Tibial nerve (tissue), 4 donors: ENCODE measurements around the gene TUSC2. TPM values are rescaled to one million over a fixed set of nuclear protein-coding genes. Genes with fewer than 3 reads are reported as not detected.

ENCODE experiments used
- DNase-seq, 2 donors: peaks; one replicate each; pipeline ENCODE4 v3.0.0-alpha.2; 2019; ENCODE audit warnings: low spot score in 2 of 2
- H3K27ac ChIP-seq, 4 donors: fragments of 200-600 bp; sonication (generic) in 3 of 4; one replicate each; pipeline ENCODE4 v1.5.1; 2017 to 2019; ENCODE audit warnings: mild to moderate bottlenecking in 1 of 4
- H3K27me3 ChIP-seq, 2 donors: fragments of 200-600 bp; sonication (generic) in 1 of 2; one replicate each; pipeline versions ENCODE4 v1.5.1 to v1.6.0; 2017 to 2019
- H3K36me3 ChIP-seq, 3 donors: fragments of 200-600 bp; sonication (generic); one replicate each; pipeline ENCODE4 v1.5.1; 2018 to 2019
- H3K4me1 ChIP-seq, 4 donors: fragments of 200-600 bp; sonication (generic) in 3 of 4; one replicate each; pipeline ENCODE4 v1.5.1; 2017 to 2019
- H3K4me3 ChIP-seq, 4 donors: fragments of 200-600 bp; sonication (generic) in 3 of 4; one replicate each; pipeline ENCODE4 v1.5.1; 2017 to 2019; ENCODE audit warnings: mild to moderate bottlenecking in 1 of 4, moderate library complexity in 1 of 4
- H3K9me3 ChIP-seq, 4 donors: fragments of 200-600 bp; sonication (generic) in 3 of 4; one replicate each; pipeline ENCODE4 v1.5.1; 2017 to 2019
- CTCF ChIP-seq, 5 experiments: fragments of 200-600 bp in 3 of 5; fragments of 450-650 bp in 2 of 5; sonication (generic) in 3 of 5; IDR thresholded peaks; one replicate each; pipeline ENCODE4 v1.5.1; 2016 to 2019; ENCODE audit warnings: antibody characterized with exemption in 5 of 5, mild to moderate bottlenecking in 3 of 5, moderate library complexity in 2 of 5
- EP300 ChIP-seq, 2 donors: sonication (generic); formaldehyde crosslinking; IDR thresholded peaks; one replicate each; pipeline ENCODE4 v1.6.1; 2017; ENCODE audit warnings: antibody characterized with exemption in 2 of 2, mild to moderate bottlenecking in 1 of 2
- POLR2A ChIP-seq, 2 donors: fragments of 450-650 bp; IDR thresholded peaks; one replicate each; pipeline ENCODE4 v1.6.1; 2017; ENCODE audit warnings: antibody characterized with exemption in 2 of 2, mild to moderate bottlenecking in 2 of 2, moderate library complexity in 2 of 2
- WGBS, 2 donors: methylation state at CpG; one replicate each; pipeline ENCODE4 v1.1.5; 2018; 5-methylcytosine and 5-hydroxymethylcytosine counted together
- total RNA-seq, 4 donors: library from RNA; depleted of rRNA; stranded (reverse); fragments of >200 nt; gene quantifications; one replicate each; pipeline ENCODE4 v1.1.0, GENCODE V29; 2016

The TUSC2 gene
- total RNA-seq, 4 donors from 2014 or later = 19.0 to 31.9 (median 20.8) TPM

- Histone ChIP-seq H3K27me3 (no peaks in the 10 kb centered on the region), H3K4me3 (peak overlapping the region; percentile 82 to 98 (median 91)), H3K36me3 (peaks cover 0 to 43% (median 12%) of the 10 kb centered on the region in 3 donors), H3K9me3 (no peaks in the 10 kb centered on the region), H3K27ac (peak overlapping the region; percentile 69 to 97 (median 94)), H3K4me1 (peaks cover 8 to 50% (median 33%) of the 10 kb centered on the region in 4 donors)
- WGBS, 2 donors = 49 to 51% methylated on average over 22 to 23 of the region's 24 CpGs
- no peak for DNase-seq
- no peak for TF ChIP-seq POLR2A (IDR thresholded peaks at IDR 0.05)
- TF ChIP-seq EP300 (IDR thresholded peaks at IDR 0.05) = no peak
- TF ChIP-seq CTCF (IDR thresholded peaks at IDR 0.05) = no peak
Measured at GRCh38 chr3:50358355-50358910, 30.4 kb upstream of the TUSC2 start.

GRCh38 chr3:50357481-50357880, 29.5 kb upstream of the TUSC2 start:
- peak overlapping the region in 3 of 4 donors; percentile 33 to 97 (median 37) for H3K27ac ChIP-seq
- peaks cover 8 to 58% (median 33%) of the 10 kb centered on the region in 4 donors for H3K4me1 ChIP-seq
- peaks cover 0 to 51% (median 12%) of the 10 kb centered on the region in 3 donors for H3K36me3 ChIP-seq
- whole genome bisulfite sequencing, 2 donors = 63 to 64% methylated on average over 1 of the region's 1 CpG
- no peaks in the 10 kb centered on the region for H3K27me3 ChIP-seq
- TF ChIP-seq CTCF (IDR thresholded peaks at IDR 0.05) = no peak
- H3K4me3 ChIP-seq = peak overlapping the region in 3 of 4 donors; percentile 82 to 98 (median 93)
- no peak for DNase-seq
- H3K9me3 ChIP-seq = no peaks in the 10 kb centered on the region

- peaks cover 0 to 51% (median 12%) of the 10 kb centered on the region in 3 donors for H3K36me3 ChIP-seq
- H3K27me3 ChIP-seq = no peaks in the 10 kb centered on the region
- peak overlapping the region in 2 of 4 donors; percentile 24 to 97 for H3K27ac ChIP-seq
- TF ChIP-seq EP300 (IDR thresholded peaks at IDR 0.05) = no peak
- TF ChIP-seq POLR2A (IDR thresholded peaks at IDR 0.05) = no peak
- no peak for TF ChIP-seq CTCF (IDR thresholded peaks at IDR 0.05)
- DNase-seq = no peak
- WGBS, 2 donors = 41 to 48% methylated on average over 5 of the region's 5 CpGs
- peak overlapping the region in 2 of 4 donors; percentile 22 to 98 for H3K4me3 ChIP-seq
- H3K9me3 ChIP-seq = no peaks in the 10 kb centered on the region
- H3K4me1 ChIP-seq = peaks cover 8 to 64% (median 36%) of the 10 kb centered on the region in 4 donors
Measured at GRCh38 chr3:50356553-50356952, 28.5 kb upstream of the TUSC2 start.

GRCh38 chr3:50355829-50356552, 28.0 kb upstream of the TUSC2 start:
- H3K36me3 ChIP-seq = peaks cover 0 to 51% (median 12%) of the 10 kb centered on the region in 3 donors
- H3K9me3 ChIP-seq = no peaks in the 10 kb centered on the region
- H3K27ac ChIP-seq = peak overlapping the region in 2 of 4 donors; percentile 24 to 97
- H3K4me1 ChIP-seq = peaks cover 8 to 69% (median 41%) of the 10 kb centered on the region in 4 donors
- TF ChIP-seq EP300 (IDR thresholded peaks at IDR 0.05) (no peak), POLR2A (IDR thresholded peaks at IDR 0.05) (no peak), CTCF (IDR thresholded peaks at IDR 0.05) (no peak)
- H3K27me3 ChIP-seq = no peaks in the 10 kb centered on the region
- H3K4me3 ChIP-seq = peak overlapping the region in 2 of 4 donors; percentile 22 to 98
- no peak for DNase-seq
- WGBS, 2 donors = 51 to 68% methylated on average over 4 to 5 of the region's 5 CpGs

- H3K36me3 ChIP-seq = peaks cover 0 to 51% (median 12%) of the 10 kb centered on the region in 3 donors
- H3K27ac ChIP-seq = no peak overlapping the region
- H3K4me3 ChIP-seq = no peak overlapping the region
- DNase-seq = no peak
- no peak for TF ChIP-seq CTCF (IDR thresholded peaks at IDR 0.05)
- no peak for TF ChIP-seq POLR2A (IDR thresholded peaks at IDR 0.05)
- no peak for TF ChIP-seq EP300 (IDR thresholded peaks at IDR 0.05)
- WGBS, 2 donors = 83 to 98% methylated on average over 5 to 7 of the region's 7 CpGs
- H3K9me3 ChIP-seq = no peaks in the 10 kb centered on the region
- no peaks in the 10 kb centered on the region for H3K27me3 ChIP-seq
- peaks cover 8 to 75% (median 45%) of the 10 kb centered on the region in 4 donors for H3K4me1 ChIP-seq
Measured at GRCh38 chr3:50354850-50355249, 26.8 kb upstream of the TUSC2 start.
